ENCODE measurements around the gene EYA2. TPM values are rescaled to one million over a fixed set of nuclear protein-coding genes. Genes with fewer than 3 reads are reported as not detected.
A peak's percentile ranks its signal among the peaks of the same experiment; 100 is the strongest.

EYA2 gene
- total RNA-seq, 1 experiment from 2014 or later, result 0.15 TPM

GRCh38 chr20:47032933-47033578, 138.4 kb downstream of the EYA2 start:
- no peak for DNase-seq (ENCODE audit: low read depth)

- DNase-seq (ENCODE audit: low read depth), result no peak
Observed at GRCh38 chr20:47033665-47034064, 139.0 kb downstream of the EYA2 start.

GRCh38 chr20:47035026-47035590, 140.5 kb downstream of the EYA2 start:
- no peak for DNase-seq (ENCODE audit: low read depth)

- no peak for DNase-seq (ENCODE audit: low read depth)
Observed at GRCh38 chr20:47036091-47036870, 141.6 kb downstream of the EYA2 start.

GRCh38 chr20:47038566-47039560, 144.2 kb downstream of the EYA2 start:
- DNase-seq (ENCODE audit: low read depth), result peak; percentile 20

- no peak for DNase-seq (ENCODE audit: low read depth)
Observed at GRCh38 chr20:47040506-47041125, 146.0 kb downstream of the EYA2 start.

GRCh38 chr20:47041396-47041899, 146.8 kb downstream of the EYA2 start:
- no peak for DNase-seq (ENCODE audit: low read depth)

GRCh38 chr20:47042464-47042863, 147.8 kb downstream of the EYA2 start:
- no peak for DNase-seq (ENCODE audit: low read depth)

- no peak for DNase-seq (ENCODE audit: low read depth)
Observed at GRCh38 chr20:47043086-47043485, 148.4 kb downstream of the EYA2 start.

- no peak for DNase-seq (ENCODE audit: low read depth)
Observed at GRCh38 chr20:47044938-47045337, 150.3 kb downstream of the EYA2 start.

- no peak for DNase-seq (ENCODE audit: low read depth)
Observed at GRCh38 chr20:47048054-47048453, 153.4 kb downstream of the EYA2 start.

- no peak for DNase-seq (ENCODE audit: low read depth)
Observed at GRCh38 chr20:47049771-47050170, 155.1 kb downstream of the EYA2 start.

GRCh38 chr20:47050996-47051395, 156.4 kb downstream of the EYA2 start:
- no peak for DNase-seq (ENCODE audit: low read depth)

- no peak for DNase-seq (ENCODE audit: low read depth)
Observed at GRCh38 chr20:47051936-47052526, 157.4 kb downstream of the EYA2 start.

- no peak for DNase-seq (ENCODE audit: low read depth)
Observed at GRCh38 chr20:47054506-47054905, 159.9 kb downstream of the EYA2 start.

- no peak for DNase-seq (ENCODE audit: low read depth)
Observed at GRCh38 chr20:47054945-47055344, 160.3 kb downstream of the EYA2 start.

- DNase-seq (ENCODE audit: low read depth), result no peak
Observed at GRCh38 chr20:47055699-47056369, 161.2 kb downstream of the EYA2 start.

- DNase-seq (ENCODE audit: low read depth), result no peak
Observed at GRCh38 chr20:47057661-47058060, 163.0 kb downstream of the EYA2 start.

GRCh38 chr20:47058236-47058635, 163.6 kb downstream of the EYA2 start:
- DNase-seq (ENCODE audit: low read depth), result no peak

GRCh38 chr20:47059536-47059935, 164.9 kb downstream of the EYA2 start:
- peak; percentile 7 for DNase-seq (ENCODE audit: low read depth)
